ENCODE measurements around the gene PSKH1. TPM values are rescaled to one million over a fixed set of nuclear protein-coding genes. Genes with fewer than 3 reads are reported as not detected.

The PSKH1 gene
- total and polyA plus RNA-seq, 2 donors from 2014 or later, result 23.6 to 33.2 TPM

GRCh38 chr16:67930678-67931211, 37.7 kb downstream of the PSKH1 start:
- no peak overlapping the region for H3K27ac ChIP-seq (ENCODE audit: low read depth in 2 of 2, low read length in 2 of 2)
- no peaks in the 10 kb centered on the region for H3K27me3 ChIP-seq (ENCODE audit: control insufficient read depth, insufficient read depth, low read length)
- no peaks in the 10 kb centered on the region for H3K9me3 ChIP-seq (ENCODE audit: control insufficient read depth in 2 of 3, insufficient read depth in 1 of 3, low read length in 3 of 3)
- H3K4me3 ChIP-seq (ENCODE audit: low read length in 3 of 3), result no peak overlapping the region
- TF ChIP-seq, protein P1, sequence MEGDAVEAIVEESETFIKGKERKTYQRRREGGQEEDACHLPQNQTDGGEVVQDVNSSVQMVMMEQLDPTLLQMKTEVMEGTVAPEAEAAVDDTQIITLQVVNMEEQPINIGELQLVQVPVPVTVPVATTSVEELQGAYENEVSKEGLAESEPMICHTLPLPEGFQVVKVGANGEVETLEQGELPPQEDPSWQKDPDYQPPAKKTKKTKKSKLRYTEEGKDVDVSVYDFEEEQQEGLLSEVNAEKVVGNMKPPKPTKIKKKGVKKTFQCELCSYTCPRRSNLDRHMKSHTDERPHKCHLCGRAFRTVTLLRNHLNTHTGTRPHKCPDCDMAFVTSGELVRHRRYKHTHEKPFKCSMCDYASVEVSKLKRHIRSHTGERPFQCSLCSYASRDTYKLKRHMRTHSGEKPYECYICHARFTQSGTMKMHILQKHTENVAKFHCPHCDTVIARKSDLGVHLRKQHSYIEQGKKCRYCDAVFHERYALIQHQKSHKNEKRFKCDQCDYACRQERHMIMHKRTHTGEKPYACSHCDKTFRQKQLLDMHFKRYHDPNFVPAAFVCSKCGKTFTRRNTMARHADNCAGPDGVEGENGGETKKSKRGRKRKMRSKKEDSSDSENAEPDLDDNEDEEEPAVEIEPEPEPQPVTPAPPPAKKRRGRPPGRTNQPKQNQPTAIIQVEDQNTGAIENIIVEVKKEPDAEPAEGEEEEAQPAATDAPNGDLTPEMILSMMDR (IDR thresholded peaks at IDR 0.05; ENCODE audit: borderline replicate concordance, extremely low read depth, insufficient read depth), result no peak
- H3K9ac ChIP-seq (ENCODE audit: low read length in 3 of 3), result no peak overlapping the region
- intact Hi-C loops (cut with DNase I), result no loop called here
- peaks cover 0 to 17% (median 5%) of the 10 kb centered on the region in 3 donors for H3K4me1 ChIP-seq (ENCODE audit: control insufficient read depth in 2 of 3, insufficient read depth in 2 of 3, low read depth in 1 of 3, low read length in 3 of 3)
- peaks cover 0 to 11% (median 2%) of the 10 kb centered on the region in 3 donors for H3K36me3 ChIP-seq (ENCODE audit: control insufficient read depth in 2 of 3, insufficient read depth in 3 of 3, low read length in 3 of 3)
- FAIRE-seq (no peak), DNase-seq (no peak)

DNA sequence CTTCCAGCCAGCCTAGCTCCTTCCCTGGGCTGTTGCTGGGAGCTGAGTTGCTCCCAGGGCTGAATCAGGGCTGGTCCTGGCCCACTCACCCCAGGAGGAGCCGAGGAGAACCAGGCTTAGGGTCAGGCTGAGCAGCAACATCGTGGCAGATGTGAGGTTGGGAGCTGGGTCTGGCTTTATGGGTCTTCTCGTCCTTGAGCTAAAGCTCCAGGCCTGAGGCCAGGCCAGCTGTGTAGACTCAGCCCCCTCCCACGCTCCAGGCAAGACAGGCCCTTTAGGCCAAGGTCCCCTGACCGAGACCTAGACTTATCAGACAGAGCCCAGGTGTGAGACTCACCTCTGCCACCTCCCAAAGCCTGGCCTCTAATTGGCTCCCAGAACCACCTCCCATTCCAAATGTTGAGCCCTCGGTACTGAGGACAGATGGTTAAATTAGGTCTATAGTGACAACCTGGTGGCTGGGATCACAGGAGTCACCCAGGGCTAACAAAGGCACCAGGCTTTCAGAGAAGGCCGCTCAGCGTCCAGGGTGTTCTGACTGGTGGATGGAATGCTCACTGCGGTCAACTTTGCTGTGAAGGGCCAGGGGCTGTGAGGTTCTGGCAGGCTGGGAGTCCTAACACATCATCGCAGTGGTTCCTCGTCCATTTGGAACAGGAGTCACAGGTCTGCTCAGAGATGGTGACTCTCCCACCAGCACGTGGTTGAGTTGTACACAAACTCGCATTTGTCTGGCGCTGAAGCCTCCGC, 38.8 kb downstream of the PSKH1 start, which contains the start of gene CTRL:
TSS of gene CTRL (minus strand) at position 151 of the 750 bp plus-strand sequence. CDS start at position 141, 10 bp downstream.
- Histone ChIP-seq H3K36me3 (ENCODE audit: control insufficient read depth in 2 of 3, insufficient read depth in 3 of 3, low read length in 3 of 3) (peaks cover 0 to 11% (median 2%) of the 10 kb centered on the region in 3 donors), H3K9ac (ENCODE audit: low read length in 3 of 3) (no peak within 1 kb of the TSS), H3K4me3 (ENCODE audit: low read length in 3 of 3) (no peak within 1 kb of the TSS), H3K4me1 (ENCODE audit: control insufficient read depth in 2 of 3, insufficient read depth in 2 of 3, low read depth in 1 of 3, low read length in 3 of 3) (peaks cover 0 to 12% (median 7%) of the 10 kb centered on the region in 3 donors), H3K27me3 (ENCODE audit: control insufficient read depth, insufficient read depth, low read length) (no peaks in the 10 kb centered on the region), H3K27ac (ENCODE audit: low read depth in 2 of 2, low read length in 2 of 2) (no peak within 1 kb of the TSS), H3K9me3 (ENCODE audit: control insufficient read depth in 2 of 3, insufficient read depth in 1 of 3, low read length in 3 of 3) (no peaks in the 10 kb centered on the region)
- TF ChIP-seq, protein P1 (IDR thresholded peaks at IDR 0.05; ENCODE audit: borderline replicate concordance, extremely low read depth, insufficient read depth), result no peak
- FAIRE-seq, result no peak
- intact Hi-C loops (cut with DNase I), result no loop called here
- no peak for DNase-seq

GRCh38 chr16:67932462-67932840, 39.4 kb downstream of the PSKH1 start:
- no peak for FAIRE-seq
- no peak overlapping the region for H3K4me3 ChIP-seq (ENCODE audit: low read length in 3 of 3)
- H3K36me3 ChIP-seq (ENCODE audit: control insufficient read depth in 2 of 3, insufficient read depth in 3 of 3, low read length in 3 of 3), result peaks cover 0 to 11% (median 2%) of the 10 kb centered on the region in 3 donors
- H3K27ac ChIP-seq (ENCODE audit: low read depth in 2 of 2, low read length in 2 of 2), result no peak overlapping the region
- no peak for DNase-seq
- no peaks in the 10 kb centered on the region for H3K27me3 ChIP-seq (ENCODE audit: control insufficient read depth, insufficient read depth, low read length)
- intact Hi-C loops (cut with DNase I), result no loop called here
- H3K4me1 ChIP-seq (ENCODE audit: control insufficient read depth in 2 of 3, insufficient read depth in 2 of 3, low read depth in 1 of 3, low read length in 3 of 3), result peaks cover 0 to 16% (median 11%) of the 10 kb centered on the region in 3 donors
- H3K9me3 ChIP-seq (ENCODE audit: control insufficient read depth in 2 of 3, insufficient read depth in 1 of 3, low read length in 3 of 3), result no peaks in the 10 kb centered on the region
- no peak overlapping the region for H3K9ac ChIP-seq (ENCODE audit: low read length in 3 of 3)
- TF ChIP-seq, protein P1 (IDR thresholded peaks at IDR 0.05; ENCODE audit: borderline replicate concordance, extremely low read depth, insufficient read depth), result no peak
